Endothelial cell of umbilical vein (primary cell): ENCODE results near the gene TMEM54. TPM values are rescaled to one million over a fixed set of nuclear protein-coding genes. Genes with fewer than 3 reads are reported as not detected.

ENCODE experiments used
- BruUV-seq: library from RNA; stranded (reverse); fragments of 400-500 nt; replicated peaks from 2 replicates; lab custom pipeline; 2021; lab: Mats Ljungman, UMichigan
- CTCF ChIA-PET: fragments of 300-600, 350-600 bp; sonication (Branson Sonifier 250); formaldehyde crosslinking; loops from one replicate; lab custom pipeline; 2021; ENCODE audit warnings: antibody characterized with exemption, inconsistent platforms; lab: Charles Lee
- POLR2A ChIA-PET: fragments of 300-600, 350-600 bp; sonication (Branson Sonifier 250); formaldehyde crosslinking; loops from one replicate; lab custom pipeline; 2021; ENCODE audit warnings: antibody characterized with exemption, inconsistent platforms; lab: Charles Lee
- DNase-seq: peaks from one replicate; pipeline ENCODE4 v3.0.0-alpha.2; 2011; ENCODE audit warnings: low read depth, low spot score
- FAIRE-seq: peaks from 2 replicates; lab custom pipeline; 2011; peaks lifted over from hg19 to GRCh38; lab: Jason Lieb, UNC
- H2AFZ ChIP-seq: 2 replicates; pipeline ENCODE4 v1.6.0; 2012; ENCODE audit warnings: low read depth, low read length, control low read depth, inconsistent platforms
- H3K27ac ChIP-seq: 2 replicates; pipeline ENCODE4 v1.5.1; 2011; ENCODE audit warnings: low read depth, mild to moderate bottlenecking, control low read depth, low read length, moderate library complexity; ENCODE audit not compliant: insufficient read depth
- H3K27me3 ChIP-seq, 2 experiments: 2 replicates each; pipeline versions ENCODE4 v1.6.0 to v1.6.1; 2011; ENCODE audit warnings: low read length in 2 of 2, mixed read lengths in 1 of 2; ENCODE audit not compliant: control insufficient read depth in 2 of 2, insufficient read depth in 2 of 2
- H3K36me3 ChIP-seq, 2 experiments: 2 replicates in 1 of 2; 3 replicates in 1 of 2; pipeline ENCODE4 v1.5.1; 2011; ENCODE audit warnings: low read length in 2 of 2, mild to moderate bottlenecking in 1 of 2, moderate library complexity in 1 of 2; ENCODE audit not compliant: control insufficient read depth in 2 of 2, insufficient read depth in 2 of 2; ENCODE audit errors: extremely low read depth in 1 of 2
- H3K4me1 ChIP-seq: 3 replicates; pipeline ENCODE4 v1.5.1; 2011; ENCODE audit warnings: mild to moderate bottlenecking, low read length; ENCODE audit not compliant: control insufficient read depth, insufficient read depth; ENCODE audit errors: extremely low read depth
- H3K4me2 ChIP-seq: 2 replicates; pipeline ENCODE4 v1.6.1; 2011; ENCODE audit warnings: low read length, control low read depth, mixed read lengths; ENCODE audit not compliant: insufficient read depth
- H3K4me3 ChIP-seq, 3 experiments: fragments of 200-600 bp in 1 of 3; sonication (generic), shearing (Covaris generic) in 1 of 3; replicated peaks in 1 of 3; 2 replicates each; pipeline ENCODE4 v1.5.1; 2011 to 2016; ENCODE audit warnings: control low read depth in 3 of 3, low read length in 3 of 3, mild to moderate bottlenecking in 2 of 3, inconsistent platforms in 1 of 3, low read depth in 1 of 3, moderate library complexity in 1 of 3; ENCODE audit not compliant: insufficient read depth in 1 of 3
- H3K79me2 ChIP-seq: 2 replicates; pipeline ENCODE4 v1.6.0; 2012; ENCODE audit warnings: low read length, inconsistent platforms; ENCODE audit not compliant: control insufficient read depth, insufficient read depth
- H3K9ac ChIP-seq: replicated peaks from 2 replicates; pipeline ENCODE3; 2011; ENCODE audit warnings: low read length, control low read depth; ENCODE audit not compliant: insufficient read depth; ENCODE audit errors: extremely low read depth
- H3K9me1 ChIP-seq: replicated peaks from 3 replicates; pipeline ENCODE4 v1.6.0; 2011; ENCODE audit warnings: mild to moderate bottlenecking, low read length; ENCODE audit not compliant: control insufficient read depth, insufficient read depth; ENCODE audit errors: extremely low read depth
- H3K9me3 ChIP-seq: replicated peaks from 2 replicates; pipeline ENCODE4 v1.5.1; 2012; ENCODE audit warnings: low read length, inconsistent platforms; ENCODE audit not compliant: control insufficient read depth, insufficient read depth
- H4K20me1 ChIP-seq: replicated peaks from 2 replicates; pipeline ENCODE3; 2011; ENCODE audit warnings: mild to moderate bottlenecking, low read length; ENCODE audit not compliant: control insufficient read depth, insufficient read depth; ENCODE audit errors: extremely low read depth
- CTCF ChIP-seq, 2 donors: IDR thresholded peaks; 1 replicate in 1 of 2; 2 replicates in 1 of 2; pipeline ENCODE4 v1.5.1; 2011; ENCODE audit warnings: low read length in 2 of 2, mild to moderate bottlenecking in 2 of 2, moderate library complexity in 2 of 2, control low read depth in 1 of 2, inconsistent platforms in 1 of 2, low read depth in 1 of 2; ENCODE audit not compliant: insufficient read depth in 1 of 2; ENCODE audit errors: extremely low read depth in 1 of 2
- EZH2 ChIP-seq: IDR thresholded peaks from 2 replicates; pipeline ENCODE4 v1.6.1; 2012; ENCODE audit warnings: borderline replicate concordance, low read depth, mild to moderate bottlenecking, moderate library complexity, low read length, inconsistent platforms; ENCODE audit not compliant: severe bottlenecking
- FOS ChIP-seq: IDR thresholded peaks from 2 replicates; pipeline ENCODE4 v1.6.1; 2011; ENCODE audit warnings: mild to moderate bottlenecking, low read length, moderate library complexity, borderline replicate concordance; ENCODE audit not compliant: insufficient read depth
- GATA2 ChIP-seq: IDR thresholded peaks from 2 replicates; pipeline ENCODE4 v1.7.0; 2011; ENCODE audit warnings: low read depth, mild to moderate bottlenecking, moderate library complexity, mixed read lengths, low read length; ENCODE audit not compliant: insufficient read length, insufficient read depth
- JUN ChIP-seq: IDR thresholded peaks from 2 replicates; pipeline ENCODE4 v1.6.1; 2011; ENCODE audit warnings: borderline replicate concordance, low read depth; ENCODE audit not compliant: insufficient read length, insufficient read depth
- MYC ChIP-seq: IDR thresholded peaks from one replicate; pipeline ENCODE4 v1.6.1; 2011; ENCODE audit warnings: mild to moderate bottlenecking, low read depth, low read length
- POLR2A ChIP-seq: IDR thresholded peaks from 2 replicates; pipeline ENCODE4 v1.6.1; 2012; ENCODE audit warnings: low read depth, mild to moderate bottlenecking, control low read depth, low read length
- POLR2AphosphoS5 ChIP-seq: IDR thresholded peaks from 2 replicates; pipeline ENCODE4 v1.6.1; 2012; ENCODE audit warnings: low read depth, mild to moderate bottlenecking, control low read depth, low read length, moderate library complexity; ENCODE audit not compliant: insufficient read depth
- dilution Hi-C: fragments of 300-500 bp; cut with MboI; formaldehyde crosslinking; loops from one replicate; pipeline ENCODE4 v1.15.0; 2019; ENCODE audit warnings: low sequenced_read_pairs; ENCODE audit not compliant: extremely low pct_ligation_motif_present
- intact Hi-C: fragments of 100-400 bp; cut with micrococcal nuclease; formaldehyde crosslinking; loops from one replicate; pipeline ENCODE4 v1.10.0; 2022
- polyA plus RNA-seq, 4 experiments: library from polyadenylated mRNA; depleted of rRNA in 3 of 4; stranded (reverse) in 3 of 4; unstranded in 1 of 4; fragments of >200 nt; gene quantifications; 2 replicates each; pipeline versions ENCODE4 v1.2.1 to v1.2.3, GENCODE V29; 2011 to 2012; ENCODE audit warnings: missing spikeins in 1 of 4
- total RNA-seq: library from RNA; stranded (reverse); gene quantifications from 2 replicates; pipeline ENCODE4 v1.2.3, GENCODE V29; 2021
- TF ChIP-seq, protein P1 (sequence below): IDR thresholded peaks from 2 replicates; pipeline ENCODE4 v1.6.1; 2011; ENCODE audit not compliant: insufficient read depth, insufficient read length

Gene TMEM54
- total and polyA plus RNA-seq, 2 donors (not counting 3 experiments of a cell fraction or from before 2014, with no cell fraction given) = 23.6 to 77.2 TPM

- no peak for DNase-seq
- Histone ChIP-seq H3K9me3 (no peaks in the 10 kb centered on the region), H3K4me2 (no peak overlapping the region), H3K4me3 (no peak overlapping the region), H3K36me3 (no peaks in the 10 kb centered on the region), H2AFZ (no peak overlapping the region), H3K9me1 (no peaks in the 10 kb centered on the region), H3K27ac (no peak overlapping the region), H3K27me3 (peaks cover 14 to 17% of the 10 kb centered on the region in 2 experiments), H3K79me2 (no peaks in the 10 kb centered on the region), H3K4me1 (no peaks in the 10 kb centered on the region), H3K9ac (no peak overlapping the region), H4K20me1 (no peaks in the 10 kb centered on the region)
- dilution Hi-C loops (no loop called here), intact Hi-C loops (loop anchor here (2.0 kb wide), 2 partner anchors 45 to 473 kb away; no protein-coding TSS in a partner anchor)
- CTCF ChIA-PET = interaction anchor here (0.6 to 3.2 kb wide), 20 partner anchors 8 to 472 kb away, joined by 3 to 24 read pairs (median 4); no protein-coding TSS in a partner anchor
- BruUV-seq = no TSS peak
- TF ChIP-seq CTCF (IDR thresholded peaks at IDR 0.05; ENCODE audit: extremely low read depth in 1 of 2, insufficient read depth in 1 of 2, low read depth in 1 of 2, low read length in 2 of 2) (no peak), POLR2AphosphoS5 (no peak), MYC (no peak), FOS (no peak), EZH2 (no peak), POLR2A (no peak), JUN (no peak), GATA2 (no peak)
- TF ChIP-seq, protein P1, sequence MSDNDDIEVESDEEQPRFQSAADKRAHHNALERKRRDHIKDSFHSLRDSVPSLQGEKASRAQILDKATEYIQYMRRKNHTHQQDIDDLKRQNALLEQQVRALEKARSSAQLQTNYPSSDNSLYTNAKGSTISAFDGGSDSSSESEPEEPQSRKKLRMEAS = no peak
- FAIRE-seq = no peak
- POLR2A ChIA-PET = no interaction called here
Observed at GRCh38 chr1:32873484-32873883, 27.7 kb downstream of the TMEM54 start.
